GM12865 (cell line): ENCODE results near the gene XKR7.

Experiments used
- DNase-seq: peaks from one replicate; pipeline ENCODE4 v3.0.0; 2010; ENCODE audit warnings: low read depth
- H3K4me3 ChIP-seq: 2 replicates; pipeline ENCODE4 v1.5.1; 2011; ENCODE audit warnings: mild to moderate bottlenecking, low read depth, low read length, control low read depth
- TF ChIP-seq, protein P1 (sequence below): IDR thresholded peaks from 2 replicates; pipeline ENCODE4 v1.5.1; 2011; ENCODE audit warnings: low read length, control low read depth, low read depth, inconsistent platforms; ENCODE audit not compliant: insufficient read depth; ENCODE audit errors: missing control alignments

Gene XKR7

DNA sequence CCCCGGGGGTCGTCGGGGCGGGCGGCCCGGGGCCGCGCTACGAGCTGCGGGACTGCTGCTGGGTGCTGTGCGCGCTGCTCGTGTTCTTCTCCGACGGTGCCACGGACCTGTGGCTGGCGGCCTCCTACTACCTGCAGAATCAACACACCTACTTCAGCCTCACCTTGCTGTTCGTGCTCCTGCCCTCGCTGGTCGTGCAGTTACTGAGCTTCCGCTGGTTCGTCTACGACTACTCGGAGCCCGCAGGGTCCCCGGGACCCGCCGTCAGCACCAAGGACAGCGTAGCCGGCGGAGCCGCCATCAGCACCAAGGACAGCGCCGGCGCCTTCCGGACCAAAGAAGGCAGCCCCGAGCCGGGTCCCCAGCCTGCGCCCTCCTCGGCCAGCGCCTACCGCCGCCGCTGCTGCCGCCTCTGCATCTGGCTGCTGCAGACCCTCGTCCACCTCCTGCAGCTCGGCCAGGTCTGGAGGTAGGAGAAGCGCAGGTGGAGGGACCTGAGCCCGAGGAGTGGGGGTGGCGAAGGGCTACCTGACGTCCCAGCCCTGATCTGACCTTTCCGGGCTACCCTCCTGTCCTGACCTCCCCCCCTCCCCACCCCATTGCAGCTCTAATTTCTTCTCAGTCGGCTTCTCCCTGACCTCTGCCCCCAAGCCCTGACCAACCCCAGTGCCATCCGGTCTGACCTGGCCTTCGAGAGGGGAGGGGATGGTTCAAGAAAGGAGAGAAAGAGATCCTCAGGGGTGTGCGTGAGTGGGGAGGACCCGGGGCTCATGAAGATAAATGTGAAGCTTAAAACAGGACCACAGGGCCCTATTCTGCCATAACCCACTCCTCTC, 558 bp downstream of the XKR7 start:
- peak; percentile 76 for DNase-seq
- no peak overlapping the region for H3K4me3 ChIP-seq
- TF ChIP-seq, protein P1, sequence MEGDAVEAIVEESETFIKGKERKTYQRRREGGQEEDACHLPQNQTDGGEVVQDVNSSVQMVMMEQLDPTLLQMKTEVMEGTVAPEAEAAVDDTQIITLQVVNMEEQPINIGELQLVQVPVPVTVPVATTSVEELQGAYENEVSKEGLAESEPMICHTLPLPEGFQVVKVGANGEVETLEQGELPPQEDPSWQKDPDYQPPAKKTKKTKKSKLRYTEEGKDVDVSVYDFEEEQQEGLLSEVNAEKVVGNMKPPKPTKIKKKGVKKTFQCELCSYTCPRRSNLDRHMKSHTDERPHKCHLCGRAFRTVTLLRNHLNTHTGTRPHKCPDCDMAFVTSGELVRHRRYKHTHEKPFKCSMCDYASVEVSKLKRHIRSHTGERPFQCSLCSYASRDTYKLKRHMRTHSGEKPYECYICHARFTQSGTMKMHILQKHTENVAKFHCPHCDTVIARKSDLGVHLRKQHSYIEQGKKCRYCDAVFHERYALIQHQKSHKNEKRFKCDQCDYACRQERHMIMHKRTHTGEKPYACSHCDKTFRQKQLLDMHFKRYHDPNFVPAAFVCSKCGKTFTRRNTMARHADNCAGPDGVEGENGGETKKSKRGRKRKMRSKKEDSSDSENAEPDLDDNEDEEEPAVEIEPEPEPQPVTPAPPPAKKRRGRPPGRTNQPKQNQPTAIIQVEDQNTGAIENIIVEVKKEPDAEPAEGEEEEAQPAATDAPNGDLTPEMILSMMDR = no peak

DNA sequence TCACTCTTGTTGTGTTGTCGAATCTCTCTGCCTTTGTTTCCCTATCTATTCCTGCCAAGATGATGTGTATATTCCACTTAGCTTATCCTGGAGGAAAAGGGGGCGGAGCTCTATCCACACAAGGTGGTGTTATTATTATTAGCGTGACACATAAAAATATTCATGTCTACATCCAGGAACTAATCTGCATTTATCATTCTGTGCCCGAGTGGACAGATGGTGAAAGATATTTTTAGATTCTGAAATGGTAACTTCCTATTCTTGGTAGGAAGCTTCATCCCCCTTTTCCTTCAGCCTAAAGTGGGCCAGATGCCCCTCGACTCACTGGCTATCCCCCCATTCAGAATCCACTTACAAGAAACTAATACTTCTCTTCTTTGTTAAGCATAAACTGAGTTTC, 2.0 kb downstream of the XKR7 start:
- TF ChIP-seq, protein P1 = no peak
- no peak for DNase-seq
- no peak overlapping the region for H3K4me3 ChIP-seq

DNA sequence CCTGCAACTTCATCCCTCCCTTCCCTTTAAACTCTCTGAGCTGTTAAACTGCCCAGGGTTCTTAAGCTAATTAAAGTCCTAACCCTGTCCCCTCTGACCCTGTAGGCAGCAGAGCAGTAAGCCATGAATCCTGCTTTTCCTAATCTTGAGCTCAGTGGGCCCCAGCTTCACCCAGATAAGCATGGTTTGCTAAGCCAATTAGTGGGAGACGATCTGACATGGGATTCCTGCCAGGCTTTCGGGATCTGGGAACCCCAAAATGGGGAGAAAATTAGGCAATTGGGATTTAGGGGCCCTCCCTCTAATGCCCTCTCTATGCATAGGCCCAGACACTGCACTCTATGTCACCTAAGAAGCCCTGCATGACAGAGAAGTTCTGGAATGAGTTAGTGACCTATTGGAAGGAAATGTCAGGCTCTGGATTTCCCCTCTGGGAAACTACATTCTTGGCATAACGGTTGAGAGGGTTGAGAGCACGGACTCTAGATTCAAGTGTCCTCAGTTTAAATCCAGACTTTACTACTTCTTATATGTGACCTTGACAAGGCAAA, 4.6 kb downstream of the XKR7 start:
- TF ChIP-seq, protein P1 = no peak
- DNase-seq = no peak
- H3K4me3 ChIP-seq = no peak overlapping the region

DNA sequence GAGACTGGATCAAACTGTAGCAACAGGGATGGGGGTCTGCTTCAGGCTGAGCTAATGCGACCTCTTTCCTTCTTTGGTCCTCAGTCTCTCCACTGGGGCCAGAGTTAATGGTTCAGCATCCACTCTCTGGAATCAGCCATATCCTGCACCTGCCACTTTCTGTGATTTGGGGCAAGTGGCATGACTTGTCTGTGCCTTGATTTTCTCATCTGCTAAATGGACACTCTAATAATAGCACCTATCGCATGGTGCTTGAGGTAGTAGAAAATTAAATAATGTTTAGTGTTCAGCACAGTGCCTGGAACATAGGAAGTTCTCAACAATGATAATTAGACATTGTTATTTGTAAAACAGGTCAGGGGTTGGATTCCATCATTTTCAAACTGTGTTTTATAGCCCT, 6.3 kb downstream of the XKR7 start:
- no peak overlapping the region for H3K4me3 ChIP-seq
- TF ChIP-seq, protein P1 = no peak

DNA sequence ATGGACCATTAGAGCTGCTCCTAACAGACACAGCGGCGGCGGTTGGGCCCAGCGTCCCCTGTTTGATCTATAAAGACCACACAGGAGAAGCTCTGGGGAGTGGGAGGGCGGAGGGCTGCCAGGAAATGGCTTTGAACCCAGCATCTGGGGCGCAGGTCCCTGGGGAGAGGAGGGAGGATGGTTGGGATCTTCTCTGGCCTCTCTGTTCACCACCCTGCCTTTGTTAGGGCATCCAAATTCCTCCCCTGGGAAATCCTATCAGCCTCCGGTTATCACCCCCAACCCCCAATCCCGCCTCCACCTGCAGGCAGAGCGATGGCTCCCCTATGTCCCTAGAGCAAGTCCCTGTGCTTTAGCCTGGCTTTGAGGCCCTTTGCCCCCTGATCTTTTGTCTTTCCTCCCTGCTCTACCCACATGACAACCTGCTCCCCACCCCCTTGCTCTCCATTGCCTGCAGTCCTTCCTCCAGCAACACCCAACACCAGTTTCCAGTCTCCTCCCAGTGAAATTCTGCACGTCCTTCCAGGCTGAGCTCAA, 7.1 kb downstream of the XKR7 start:
- TF ChIP-seq, protein P1 = no peak
- no peak overlapping the region for H3K4me3 ChIP-seq
- DNase-seq = no peak

More for the DNA sequence above, 6.3 kb downstream of the XKR7 start:
- no peak for DNase-seq

DNA sequence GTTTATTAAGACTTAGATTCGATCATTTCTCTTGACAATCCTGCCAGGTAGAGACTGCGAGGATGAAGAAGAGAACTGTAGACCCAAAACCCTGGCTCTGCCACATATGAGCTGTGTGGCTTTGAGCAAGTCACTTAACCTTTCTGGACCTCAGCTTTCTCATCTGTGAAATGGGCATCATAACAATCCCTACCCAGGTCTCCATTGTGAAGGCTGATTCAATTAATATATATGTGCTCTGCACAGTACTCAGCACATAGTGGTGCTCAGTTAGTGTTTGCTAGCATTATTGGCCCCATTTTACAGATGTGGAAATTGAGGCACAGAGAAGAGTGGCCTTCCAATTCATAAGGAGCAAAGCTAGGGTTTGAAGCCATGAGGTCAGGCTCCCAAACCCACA, 7.9 kb downstream of the XKR7 start:
- H3K4me3 ChIP-seq = no peak overlapping the region
- DNase-seq = no peak

More for the DNA sequence above, 7.9 kb downstream of the XKR7 start:
- TF ChIP-seq, protein P1 = no peak
